A673 (cell line): ENCODE data around the gene SSTR5. TPM values are rescaled to one million over a fixed set of nuclear protein-coding genes. Genes with fewer than 3 reads are reported as not detected.

Experiments
- BruUV-seq: library from RNA; stranded (reverse); fragments of 400-500 nt; replicated peaks from 2 replicates; lab custom pipeline; 2021; lab: Mats Ljungman, UMichigan
- CTCF ChIA-PET: fragments of 300-600 bp; sonication (Branson Sonifier 250); formaldehyde crosslinking; loops from one replicate; lab custom pipeline; 2022; ENCODE audit warnings: antibody characterized with exemption; lab: Charles Lee
- POLR2A ChIA-PET: fragments of 300-600 bp; sonication (Branson Sonifier 250); formaldehyde crosslinking; loops from one replicate; lab custom pipeline; 2022; ENCODE audit warnings: antibody characterized with exemption; ENCODE audit not compliant: low non-redundant PET; lab: Charles Lee
- DNase-seq: peaks from one replicate; pipeline ENCODE4 v3.0.0-alpha.2; 2015; ENCODE audit warnings: low spot score
- H3K27ac ChIP-seq: fragments of 200-600 bp; sonication (generic); 2 replicates; pipeline ENCODE4 v1.5.1; 2016; ENCODE audit warnings: mixed run types, low read depth, mild to moderate bottlenecking, mixed read lengths, antibody characterized with exemption, low read length; ENCODE audit not compliant: poor library complexity, severe bottlenecking
- H3K27me3 ChIP-seq: fragments of 200-600 bp; sonication (generic); replicated peaks from 2 replicates; pipeline ENCODE4 v1.6.1; 2017; ENCODE audit warnings: mixed run types, low read depth, mild to moderate bottlenecking, mixed read lengths, antibody characterized with exemption, low read length; ENCODE audit not compliant: insufficient read depth, poor library complexity
- H3K36me3 ChIP-seq: fragments of 200-600 bp; sonication (generic); 2 replicates; pipeline ENCODE4 v1.6.1; 2016; ENCODE audit warnings: mixed run types, mild to moderate bottlenecking, mixed read lengths, antibody characterized with exemption, low read length; ENCODE audit not compliant: insufficient read depth, poor library complexity, severe bottlenecking
- H3K4me1 ChIP-seq: fragments of 200-600 bp; sonication (generic); 2 replicates; pipeline ENCODE4 v1.6.1; 2017; ENCODE audit warnings: mixed run types, mild to moderate bottlenecking, mixed read lengths, antibody characterized with exemption, low read length; ENCODE audit not compliant: insufficient read depth, poor library complexity, severe bottlenecking
- H3K4me3 ChIP-seq: fragments of 200-600 bp; sonication (generic); 2 replicates; pipeline ENCODE4 v1.5.1; 2016; ENCODE audit warnings: low read depth, mixed run types, mild to moderate bottlenecking, mixed read lengths, low read length; ENCODE audit not compliant: poor library complexity, severe bottlenecking
- H3K9me3 ChIP-seq: fragments of 200-600 bp; sonication (generic); 2 replicates; pipeline ENCODE4 v1.6.1; 2016; ENCODE audit warnings: mixed run types, low read depth, mild to moderate bottlenecking, mixed read lengths, antibody characterized with exemption, low read length; ENCODE audit not compliant: poor library complexity, severe bottlenecking
- CTCF ChIP-seq: fragments of 300-800, 200-600 bp; sonication (generic); conservative IDR thresholded peaks from 2 replicates; pipeline ENCODE4 v1.5.1; 2017; ENCODE audit warnings: low read depth, mild to moderate bottlenecking, antibody characterized with exemption, low read length, moderate library complexity, mixed read lengths
- EZH2 ChIP-seq: fragments of 200-600 bp; sonication (generic); IDR thresholded peaks from 2 replicates; pipeline ENCODE4 v1.6.1; 2017; ENCODE audit warnings: borderline replicate concordance, low read depth, mild to moderate bottlenecking, mixed read lengths, antibody characterized with exemption, low read length; ENCODE audit not compliant: poor library complexity, severe bottlenecking
- intact Hi-C: fragments of 100-400 bp; cut with micrococcal nuclease; formaldehyde crosslinking; loops from one replicate; pipeline ENCODE4 v1.10.0; 2022; ENCODE audit not compliant: unreplicated experiment
- total RNA-seq: library from RNA; stranded (reverse); gene quantifications from 2 replicates; pipeline ENCODE4 v1.2.3, GENCODE V29; 2021

The SSTR5 gene
- total RNA-seq, 1 experiment from 2014 or later, result not detected

GRCh38 chr16:1030473-1030901 is 42.1 kb upstream of the SSTR5 start:
- Histone ChIP-seq H3K4me3 (no peak overlapping the region), H3K36me3 (no peaks in the 10 kb centered on the region), H3K27ac (no peak overlapping the region), H3K4me1 (no peaks in the 10 kb centered on the region), H3K9me3 (no peaks in the 10 kb centered on the region), H3K27me3 (no peaks in the 10 kb centered on the region)
- ChIA-PET POLR2A (no interaction called here), CTCF (interaction anchor here (0.7 kb wide), 1 partner anchor 21 kb away, joined by 3 read pairs; no protein-coding TSS in a partner anchor)
- no peak for DNase-seq
- TF ChIP-seq CTCF, result no peak
- TF ChIP-seq EZH2, result no peak
- intact Hi-C loops, result no loop called here
- BruUV-seq, result no TSS peak

GRCh38 chr16:1031666-1032065 is 40.9 kb upstream of the SSTR5 start:
- Histone ChIP-seq H3K27me3 (no peaks in the 10 kb centered on the region), H3K4me1 (no peaks in the 10 kb centered on the region), H3K9me3 (no peaks in the 10 kb centered on the region), H3K36me3 (no peaks in the 10 kb centered on the region), H3K4me3 (no peak overlapping the region), H3K27ac (no peak overlapping the region)
- BruUV-seq, result no TSS peak
- POLR2A ChIA-PET, result no interaction called here
- intact Hi-C loops, result no loop called here
- no peak for DNase-seq
- TF ChIP-seq CTCF (no peak), EZH2 (no peak)
- CTCF ChIA-PET, result no interaction called here

GRCh38 chr16:1032607-1033006 is 39.9 kb upstream of the SSTR5 start:
- TF ChIP-seq CTCF (no peak), EZH2 (no peak)
- no peaks in the 10 kb centered on the region for H3K9me3 ChIP-seq
- H3K4me3 ChIP-seq, result no peak overlapping the region
- H3K27me3 ChIP-seq, result no peaks in the 10 kb centered on the region
- H3K27ac ChIP-seq, result no peak overlapping the region
- H3K4me1 ChIP-seq, result no peaks in the 10 kb centered on the region
- DNase-seq, result no peak
- BruUV-seq, result no TSS peak
- no peaks in the 10 kb centered on the region for H3K36me3 ChIP-seq
- POLR2A ChIA-PET, result no interaction called here
- intact Hi-C loops, result no loop called here
- CTCF ChIA-PET, result no interaction called here
